T-helper 9 cell (primary cell): ENCODE results near the gene SLC12A7.

Experiments used
- DNase-seq: peaks from one replicate; pipeline ENCODE4 v3.0.0-alpha.2; 2020

Gene SLC12A7

GRCh38 chr5:1124205-1125029, 12.6 kb upstream of the SLC12A7 start:
- DNase-seq = no peak

GRCh38 chr5:1123418-1124147, 11.7 kb upstream of the SLC12A7 start:
- DNase-seq = no peak

- no peak for DNase-seq
Observed at GRCh38 chr5:1122511-1123294, 10.8 kb upstream of the SLC12A7 start.

- DNase-seq = no peak
Observed at GRCh38 chr5:1121891-1122290, 10.0 kb upstream of the SLC12A7 start.

GRCh38 chr5:1121044-1121443, 9.2 kb upstream of the SLC12A7 start:
- no peak for DNase-seq

- DNase-seq = no peak
Observed at GRCh38 chr5:1120236-1120999, 8.6 kb upstream of the SLC12A7 start.

GRCh38 chr5:1119312-1119831, 7.5 kb upstream of the SLC12A7 start:
- DNase-seq = no peak

GRCh38 chr5:1118738-1119137, 6.9 kb upstream of the SLC12A7 start:
- no peak for DNase-seq

GRCh38 chr5:1118231-1118698, 6.4 kb upstream of the SLC12A7 start:
- no peak for DNase-seq

- no peak for DNase-seq
Observed at GRCh38 chr5:1116977-1117376, 5.1 kb upstream of the SLC12A7 start.

- DNase-seq = no peak
Observed at GRCh38 chr5:1116109-1116740, 4.4 kb upstream of the SLC12A7 start.

- DNase-seq = no peak
Observed at GRCh38 chr5:1115123-1115815, 3.4 kb upstream of the SLC12A7 start.

- no peak for DNase-seq
Observed at GRCh38 chr5:1113805-1114586, 2.1 kb upstream of the SLC12A7 start.

GRCh38 chr5:1113332-1113690, 1.4 kb upstream of the SLC12A7 start:
- no peak for DNase-seq

GRCh38 chr5:1112596-1113331, 901 bp upstream of the SLC12A7 start:
- DNase-seq = no peak

- no peak for DNase-seq
Observed at GRCh38 chr5:1111241-1111726, 579 bp downstream of the SLC12A7 start.

- no peak for DNase-seq
Observed at GRCh38 chr5:1110307-1111240, 1.3 kb downstream of the SLC12A7 start.
